ENCODE results near the gene KIF26B. TPM values are rescaled to one million over a fixed set of nuclear protein-coding genes. Genes with fewer than 3 reads are reported as not detected.

Gene KIF26B
- total RNA-seq, 1 experiment from 2014 or later = 2.3 TPM

DNA sequence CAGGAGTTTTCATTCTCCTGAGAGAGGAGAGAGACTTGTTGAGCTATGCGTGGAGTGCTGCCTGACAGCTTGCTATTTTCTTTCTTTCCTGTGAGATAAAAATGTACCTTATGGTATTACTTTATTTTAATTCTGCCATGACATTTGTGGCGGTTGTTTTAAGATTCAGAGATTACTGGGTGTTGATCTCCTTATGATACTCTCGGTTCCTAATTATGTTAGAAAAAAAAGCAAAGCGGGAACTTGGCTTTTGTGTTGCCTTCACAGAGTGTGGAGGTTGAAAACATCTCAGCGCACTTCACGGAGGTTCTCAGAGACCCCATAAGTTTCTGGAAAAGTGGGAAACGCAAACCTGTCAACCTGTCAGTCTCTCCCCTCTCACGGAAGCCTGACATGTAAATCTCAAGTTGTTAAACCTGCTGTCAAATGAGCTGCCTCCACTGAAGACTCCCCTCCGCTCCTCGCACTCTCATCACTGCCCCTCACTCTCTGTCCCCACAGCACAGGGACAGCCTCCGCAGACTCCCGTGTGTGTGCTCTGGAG, 405.6 kb downstream of the KIF26B start:
- H3K27ac ChIP-seq (ENCODE audit: low read length) = no peak overlapping the region
- H3K4me1 ChIP-seq (ENCODE audit: low read length) = peaks cover 9% of the 10 kb centered on the region
- H3K9me2 ChIP-seq (replicated peaks; ENCODE audit: insufficient read depth, low read length) = no peaks in the 10 kb centered on the region
- H3K79me2 ChIP-seq (ENCODE audit: low read length) = no peaks in the 10 kb centered on the region
- H3K4me3 ChIP-seq (ENCODE audit: low read length) = no peak overlapping the region
- H3K9me3 ChIP-seq (ENCODE audit: low read length) = no peaks in the 10 kb centered on the region
- no peak for DNase-seq
- H3K27me3 ChIP-seq (ENCODE audit: low read length) = no peaks in the 10 kb centered on the region
- no peaks in the 10 kb centered on the region for H4K20me1 ChIP-seq (ENCODE audit: insufficient read depth, low read depth, low read length)
- H3K9ac ChIP-seq (ENCODE audit: low read length) = no peak overlapping the region
- no peaks in the 10 kb centered on the region for H3K36me3 ChIP-seq (ENCODE audit: insufficient read depth, low read length)
- H2AFZ ChIP-seq (ENCODE audit: low read length) = no peak overlapping the region
- no peak overlapping the region for H3K4me2 ChIP-seq (ENCODE audit: low read depth, low read length, poor library complexity, severe bottlenecking)

DNA sequence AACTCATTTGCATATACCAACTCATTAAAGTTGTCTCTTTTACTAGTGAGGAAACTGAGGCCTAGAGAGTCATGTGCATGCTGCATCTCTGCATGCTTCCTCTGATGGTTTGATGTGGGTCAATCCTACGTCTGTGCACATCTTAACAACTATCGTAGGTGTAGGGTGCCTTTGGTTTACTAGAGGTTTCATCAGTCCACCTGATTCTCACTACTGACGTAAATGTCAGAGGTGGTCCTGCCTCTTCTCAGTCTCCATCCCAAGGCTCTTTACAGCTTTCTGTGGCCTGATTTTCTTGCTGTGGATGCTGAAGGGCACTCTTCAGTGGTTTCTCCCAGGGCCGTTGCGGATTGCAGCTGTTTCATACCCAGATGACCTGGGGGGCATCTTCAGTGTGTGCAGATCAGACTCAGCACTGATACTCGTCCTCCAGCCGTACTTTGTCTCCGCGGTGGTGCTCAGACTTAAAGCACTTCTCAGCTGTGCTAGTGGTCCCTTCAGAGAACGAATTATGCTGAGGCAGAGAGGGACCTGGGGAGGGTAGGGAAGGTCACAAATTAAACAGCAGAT, 407.0 kb downstream of the KIF26B start:
- Histone ChIP-seq H4K20me1 (ENCODE audit: insufficient read depth, low read depth, low read length) (no peaks in the 10 kb centered on the region), H3K27me3 (ENCODE audit: low read length) (no peaks in the 10 kb centered on the region), H3K27ac (ENCODE audit: low read length) (no peak overlapping the region), H3K9me2 (replicated peaks; ENCODE audit: insufficient read depth, low read length) (no peaks in the 10 kb centered on the region), H3K4me2 (ENCODE audit: low read depth, low read length, poor library complexity, severe bottlenecking) (no peak overlapping the region), H3K9ac (ENCODE audit: low read length) (no peak overlapping the region), H3K4me3 (ENCODE audit: low read length) (no peak overlapping the region), H2AFZ (ENCODE audit: low read length) (no peak overlapping the region), H3K79me2 (ENCODE audit: low read length) (no peaks in the 10 kb centered on the region), H3K4me1 (ENCODE audit: low read length) (peaks cover 9% of the 10 kb centered on the region), H3K9me3 (ENCODE audit: low read length) (no peaks in the 10 kb centered on the region), H3K36me3 (ENCODE audit: insufficient read depth, low read length) (no peaks in the 10 kb centered on the region)
- DNase-seq = no peak

DNA sequence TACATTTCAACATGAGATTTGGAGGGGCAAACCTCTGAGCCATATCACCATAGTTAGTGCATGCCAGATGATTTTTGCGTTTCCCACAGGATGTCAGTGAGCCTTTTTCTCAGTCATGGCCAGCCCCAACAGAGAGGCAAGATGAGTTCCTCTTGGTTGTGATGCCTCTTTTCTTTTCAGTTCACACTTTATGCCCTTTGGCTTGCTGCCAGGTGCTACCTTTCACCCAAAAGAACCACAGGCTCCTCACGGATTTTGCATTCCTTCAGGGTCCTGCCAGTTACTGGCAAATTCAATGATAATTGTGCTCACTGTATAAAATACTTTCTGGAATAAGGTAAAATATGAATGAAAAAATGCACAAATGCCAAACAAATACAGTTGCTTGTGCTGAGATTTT, 411.3 kb downstream of the KIF26B start:
- Histone ChIP-seq H2AFZ (ENCODE audit: low read length) (no peak overlapping the region), H3K27me3 (ENCODE audit: low read length) (no peaks in the 10 kb centered on the region), H4K20me1 (ENCODE audit: insufficient read depth, low read depth, low read length) (no peaks in the 10 kb centered on the region), H3K79me2 (ENCODE audit: low read length) (no peaks in the 10 kb centered on the region), H3K9me3 (ENCODE audit: low read length) (no peaks in the 10 kb centered on the region), H3K9ac (ENCODE audit: low read length) (no peak overlapping the region), H3K4me2 (ENCODE audit: low read depth, low read length, poor library complexity, severe bottlenecking) (no peak overlapping the region), H3K36me3 (ENCODE audit: insufficient read depth, low read length) (no peaks in the 10 kb centered on the region), H3K9me2 (replicated peaks; ENCODE audit: insufficient read depth, low read length) (no peaks in the 10 kb centered on the region), H3K27ac (ENCODE audit: low read length) (no peak overlapping the region), H3K4me1 (ENCODE audit: low read length) (peaks cover 24% of the 10 kb centered on the region), H3K4me3 (ENCODE audit: low read length) (no peak overlapping the region)
- DNase-seq = no peak

DNA sequence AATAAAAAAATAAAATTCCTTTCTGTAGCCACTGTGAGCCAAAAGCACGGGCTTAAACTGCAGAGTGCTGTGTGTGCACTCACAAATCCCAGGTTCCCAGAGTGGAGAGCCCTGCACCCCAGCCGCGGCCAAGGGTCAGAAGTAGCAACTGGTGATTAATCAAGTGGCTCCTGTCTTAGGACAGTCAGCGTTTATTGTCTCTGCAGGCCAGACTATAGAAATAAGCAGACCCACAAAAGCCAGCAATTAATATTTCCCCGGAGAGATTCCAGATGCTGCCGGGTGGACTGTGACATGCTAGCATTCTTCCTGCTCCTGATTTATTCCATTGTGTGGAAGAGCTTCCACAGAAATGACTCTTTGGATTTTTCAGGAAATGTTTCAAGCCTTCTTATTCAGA, 412.2 kb downstream of the KIF26B start:
- Histone ChIP-seq H3K4me2 (ENCODE audit: low read depth, low read length, poor library complexity, severe bottlenecking) (no peak overlapping the region), H3K27ac (ENCODE audit: low read length) (no peak overlapping the region), H3K79me2 (ENCODE audit: low read length) (no peaks in the 10 kb centered on the region), H3K4me1 (ENCODE audit: low read length) (peaks cover 15% of the 10 kb centered on the region), H3K9ac (ENCODE audit: low read length) (no peak overlapping the region), H3K36me3 (ENCODE audit: insufficient read depth, low read length) (no peaks in the 10 kb centered on the region), H2AFZ (ENCODE audit: low read length) (no peak overlapping the region), H3K9me3 (ENCODE audit: low read length) (no peaks in the 10 kb centered on the region), H3K4me3 (ENCODE audit: low read length) (no peak overlapping the region), H3K27me3 (ENCODE audit: low read length) (no peaks in the 10 kb centered on the region), H3K9me2 (replicated peaks; ENCODE audit: insufficient read depth, low read length) (no peaks in the 10 kb centered on the region), H4K20me1 (ENCODE audit: insufficient read depth, low read depth, low read length) (no peaks in the 10 kb centered on the region)
- DNase-seq = no peak

DNA sequence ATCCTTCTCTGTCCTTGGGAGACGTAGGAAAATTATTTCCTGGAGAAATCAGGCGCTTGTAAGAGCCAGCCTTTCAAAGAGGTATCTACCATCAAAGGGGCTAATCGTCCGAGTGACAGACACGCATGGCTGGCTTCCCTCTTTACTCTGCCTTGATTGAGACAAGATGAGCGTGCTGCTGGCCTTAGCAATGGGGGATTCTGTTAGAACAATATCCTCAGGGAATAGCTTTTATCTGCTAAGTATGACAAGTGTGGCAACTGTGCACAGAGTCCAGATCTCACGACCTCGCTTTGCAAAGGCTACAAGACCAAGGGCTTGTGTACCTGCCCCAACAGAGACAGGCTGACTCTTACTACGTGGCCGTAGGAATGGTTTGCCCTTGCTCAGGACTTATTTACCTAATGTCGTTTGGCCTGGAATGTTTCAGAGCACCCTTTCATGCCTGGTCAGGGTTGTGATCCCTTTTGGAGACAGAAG, 417.1 kb downstream of the KIF26B start:
- Histone ChIP-seq H3K9me2 (replicated peaks; ENCODE audit: insufficient read depth, low read length) (no peaks in the 10 kb centered on the region), H3K27me3 (ENCODE audit: low read length) (no peaks in the 10 kb centered on the region), H3K4me3 (ENCODE audit: low read length) (no peak overlapping the region), H3K4me1 (ENCODE audit: low read length) (peaks cover 23% of the 10 kb centered on the region), H3K9ac (ENCODE audit: low read length) (no peak overlapping the region), H3K4me2 (ENCODE audit: low read depth, low read length, poor library complexity, severe bottlenecking) (no peak overlapping the region), H3K9me3 (ENCODE audit: low read length) (no peaks in the 10 kb centered on the region), H3K79me2 (ENCODE audit: low read length) (no peaks in the 10 kb centered on the region), H4K20me1 (ENCODE audit: insufficient read depth, low read depth, low read length) (no peaks in the 10 kb centered on the region), H2AFZ (ENCODE audit: low read length) (no peak overlapping the region), H3K27ac (ENCODE audit: low read length) (no peak overlapping the region), H3K36me3 (ENCODE audit: insufficient read depth, low read length) (no peaks in the 10 kb centered on the region)
- DNase-seq = no peak

DNA sequence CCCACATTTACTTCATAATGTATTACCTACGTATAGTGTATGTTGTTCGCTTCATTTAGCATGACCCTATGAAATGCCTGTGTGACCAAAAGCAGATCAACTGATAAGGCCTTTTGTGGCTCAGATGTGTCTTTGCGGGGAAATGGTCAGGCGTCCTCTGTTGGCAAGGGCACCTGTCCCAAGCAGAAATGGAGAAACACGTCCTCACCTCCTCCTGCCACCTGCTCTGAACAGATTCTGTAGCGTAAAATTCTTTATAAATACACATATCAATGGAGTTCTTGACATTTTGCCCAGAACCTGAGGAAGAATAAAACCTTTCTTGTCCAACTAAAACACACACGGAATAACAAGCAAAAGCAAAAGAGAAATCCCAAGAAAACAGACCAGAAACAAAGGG, 417.9 kb downstream of the KIF26B start:
- no peak overlapping the region for H3K27ac ChIP-seq (ENCODE audit: low read length)
- no peak overlapping the region for H3K4me3 ChIP-seq (ENCODE audit: low read length)
- H4K20me1 ChIP-seq (ENCODE audit: insufficient read depth, low read depth, low read length) = no peaks in the 10 kb centered on the region
- no peaks in the 10 kb centered on the region for H3K9me2 ChIP-seq (replicated peaks; ENCODE audit: insufficient read depth, low read length)
- no peak for DNase-seq
- H3K4me1 ChIP-seq (ENCODE audit: low read length) = peaks cover 21% of the 10 kb centered on the region
- H3K9me3 ChIP-seq (ENCODE audit: low read length) = no peaks in the 10 kb centered on the region
- H3K4me2 ChIP-seq (ENCODE audit: low read depth, low read length, poor library complexity, severe bottlenecking) = no peak overlapping the region
- no peak overlapping the region for H3K9ac ChIP-seq (ENCODE audit: low read length)
- H3K79me2 ChIP-seq (ENCODE audit: low read length) = no peaks in the 10 kb centered on the region
- H3K27me3 ChIP-seq (ENCODE audit: low read length) = no peaks in the 10 kb centered on the region; the same call in 1 of the 2 replicates
- H2AFZ ChIP-seq (ENCODE audit: low read length) = no peak overlapping the region
- H3K36me3 ChIP-seq (ENCODE audit: insufficient read depth, low read length) = no peaks in the 10 kb centered on the region

DNA sequence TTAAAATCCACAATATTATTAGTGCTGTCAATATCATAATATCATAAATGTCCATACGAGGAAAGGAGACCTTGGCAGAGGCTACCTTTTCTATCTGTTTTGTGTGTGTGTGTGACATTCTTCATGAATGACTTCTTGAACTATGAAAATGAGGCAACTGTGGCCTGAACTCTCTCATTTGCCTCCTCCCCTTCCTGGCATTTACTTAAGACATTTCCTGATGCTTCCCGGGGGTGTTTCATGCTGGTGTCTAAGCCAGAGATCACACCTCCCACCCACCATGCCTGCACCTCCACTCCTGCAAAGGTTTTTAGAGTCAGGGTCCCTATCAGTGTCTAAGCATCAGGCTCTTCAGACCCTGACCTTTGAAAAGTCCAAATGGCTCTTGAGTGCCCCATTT, 420.9 kb downstream of the KIF26B start:
- no peaks in the 10 kb centered on the region for H3K9me3 ChIP-seq (ENCODE audit: low read length)

DNA sequence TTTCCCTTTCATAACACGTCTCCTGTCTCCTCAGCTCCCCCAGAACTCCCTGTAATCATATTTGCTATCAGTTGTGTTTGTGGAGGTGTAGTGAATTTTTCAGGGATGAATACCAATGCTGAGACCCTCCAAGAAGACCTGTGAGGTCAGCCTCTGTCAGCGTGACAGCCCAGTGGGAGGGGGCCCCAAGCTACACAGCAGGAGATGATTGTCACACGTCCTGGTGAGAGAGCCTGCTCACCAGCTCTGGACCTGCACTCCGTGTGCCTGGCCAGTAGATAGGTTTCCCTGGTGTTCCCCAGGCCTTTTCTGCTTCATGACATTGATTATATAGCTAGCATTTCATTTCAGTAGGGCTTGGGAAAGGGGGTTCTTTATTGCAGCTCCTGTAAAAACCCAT, 421.5 kb downstream of the KIF26B start:
- no peaks in the 10 kb centered on the region for H3K79me2 ChIP-seq (ENCODE audit: low read length)
- no peak overlapping the region for H3K9ac ChIP-seq (ENCODE audit: low read length)
- H3K9me3 ChIP-seq (ENCODE audit: low read length) = no peaks in the 10 kb centered on the region
- H3K27ac ChIP-seq (ENCODE audit: low read length) = no peak overlapping the region
- H3K4me2 ChIP-seq (ENCODE audit: low read depth, low read length, poor library complexity, severe bottlenecking) = no peak overlapping the region
- H4K20me1 ChIP-seq (ENCODE audit: insufficient read depth, low read depth, low read length) = no peaks in the 10 kb centered on the region
- no peaks in the 10 kb centered on the region for H3K36me3 ChIP-seq (ENCODE audit: insufficient read depth, low read length)
- no peaks in the 10 kb centered on the region for H3K9me2 ChIP-seq (replicated peaks; ENCODE audit: insufficient read depth, low read length)
- H3K4me1 ChIP-seq (ENCODE audit: low read length) = peaks cover 18% of the 10 kb centered on the region
- H2AFZ ChIP-seq (ENCODE audit: low read length) = no peak overlapping the region
- no peaks in the 10 kb centered on the region; the same call in 1 of the 2 replicates for H3K27me3 ChIP-seq (ENCODE audit: low read length)
- H3K4me3 ChIP-seq (ENCODE audit: low read length) = no peak overlapping the region
- no peak for DNase-seq

More for the DNA sequence above, 420.9 kb downstream of the KIF26B start:
- Histone ChIP-seq H3K4me1 (ENCODE audit: low read length) (peaks cover 18% of the 10 kb centered on the region), H2AFZ (ENCODE audit: low read length) (no peak overlapping the region), H3K27ac (ENCODE audit: low read length) (no peak overlapping the region), H3K4me2 (ENCODE audit: low read depth, low read length, poor library complexity, severe bottlenecking) (no peak overlapping the region), H4K20me1 (ENCODE audit: insufficient read depth, low read depth, low read length) (no peaks in the 10 kb centered on the region), H3K9me2 (replicated peaks; ENCODE audit: insufficient read depth, low read length) (no peaks in the 10 kb centered on the region), H3K9ac (ENCODE audit: low read length) (no peak overlapping the region), H3K36me3 (ENCODE audit: insufficient read depth, low read length) (no peaks in the 10 kb centered on the region), H3K79me2 (ENCODE audit: low read length) (no peaks in the 10 kb centered on the region), H3K27me3 (ENCODE audit: low read length) (no peaks in the 10 kb centered on the region; the same call in 1 of the 2 replicates), H3K4me3 (ENCODE audit: low read length) (no peak overlapping the region)
- no peak for DNase-seq
